Activated CD8-positive, alpha-beta T cell treated with anti-CD3 and anti-CD28 coated beads for 36 hours (primary cell): ENCODE measurements around the gene ALG12. TPM values are rescaled to one million over a fixed set of nuclear protein-coding genes. Genes with fewer than 3 reads are reported as not detected.

Experiments
- ATAC-seq: fragments of 200-7000 bp; cut with Tn5 transposase; one replicate; pipeline ENCODE4 v1.10.0; 2021; ENCODE audit warnings: mild to moderate bottlenecking, moderate library complexity
- CTCF ChIA-PET: fragments of 350-600 bp; sonication (Branson Sonifier 250); formaldehyde crosslinking; loops from one replicate; lab custom pipeline; 2021; ENCODE audit warnings: antibody characterized with exemption; lab: Charles Lee
- POLR2A ChIA-PET: fragments of 350-600 bp; sonication (Branson Sonifier 250); formaldehyde crosslinking; loops from one replicate; lab custom pipeline; 2021; ENCODE audit warnings: antibody characterized with exemption; lab: Charles Lee
- DNase-seq: peaks from one replicate; pipeline ENCODE4 v3.0.0-alpha.2; 2020
- H3K27ac Mint-ChIP-seq: one replicate; pipeline ENCODE4 v1.8.0; 2021; ENCODE audit warnings: mild to moderate bottlenecking, mixed read lengths
- H3K27me3 Mint-ChIP-seq: one replicate; pipeline ENCODE4 v1.8.0; 2021; ENCODE audit warnings: mixed read lengths
- H3K36me3 Mint-ChIP-seq: one replicate; pipeline ENCODE4 v1.8.0; 2021; ENCODE audit warnings: low read depth, mixed read lengths
- H3K4me1 Mint-ChIP-seq: one replicate; pipeline ENCODE4 v1.8.0; 2021; ENCODE audit warnings: low read depth, mixed read lengths
- H3K4me3 Mint-ChIP-seq: one replicate; pipeline ENCODE4 v1.8.0; 2021; ENCODE audit warnings: mild to moderate bottlenecking, moderate library complexity, mixed read lengths
- H3K9me3 Mint-ChIP-seq: one replicate; pipeline ENCODE4 v1.8.0; 2021; ENCODE audit warnings: mixed read lengths
- intact Hi-C: fragments of 100-400 bp; cut with micrococcal nuclease; formaldehyde crosslinking; loops from one replicate; pipeline ENCODE4 v1.10.0; 2022
- total RNA-seq, 2 experiments: library from RNA; stranded (reverse); gene quantifications; one replicate each; pipeline ENCODE4 v1.2.3, GENCODE V29; 2021
- TF ChIP-seq, protein P1 (sequence below): fragments of 200-600 bp; IDR thresholded peaks from one replicate; pipeline ENCODE4 v1.8.0; 2022; ENCODE audit warnings: antibody characterized with exemption, mild to moderate bottlenecking

The ALG12 gene
- total RNA-seq, 2 experiments from 2014 or later = 10.7 to 12.0 TPM

DNA sequence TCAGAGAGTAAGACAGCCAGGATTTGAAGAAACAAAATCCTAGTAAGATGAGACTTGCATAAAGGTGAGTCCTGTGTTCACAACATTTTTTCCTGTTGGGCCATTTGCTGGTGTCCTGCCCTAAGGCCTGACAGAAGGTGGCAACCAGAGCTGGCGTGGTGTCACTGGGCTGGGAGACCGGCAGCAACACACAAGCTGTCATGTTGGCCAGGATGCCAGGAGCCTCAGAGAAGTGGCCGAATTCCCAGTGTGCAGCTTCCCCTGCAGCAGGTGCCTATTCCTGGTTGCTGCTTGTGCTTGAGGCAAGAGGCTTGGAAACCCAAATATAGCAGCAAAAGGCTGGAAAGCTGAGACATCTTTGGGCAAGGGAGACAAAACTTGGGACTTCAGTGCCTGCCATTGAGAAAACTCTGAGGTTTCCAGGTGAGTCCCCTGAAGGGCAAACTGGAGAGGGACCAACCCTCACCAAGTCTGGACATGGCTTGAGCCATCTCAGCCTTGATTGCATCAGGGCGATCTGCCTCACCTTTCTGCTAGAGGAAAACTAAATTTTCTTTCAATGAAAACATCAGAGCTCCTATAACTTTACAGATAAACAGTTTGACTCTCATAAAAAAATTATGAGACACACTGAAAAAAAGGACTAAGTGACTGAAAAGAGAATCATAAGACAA is 25.9 kb downstream of the ALG12 start:
- Mint-ChIP-seq H3K36me3 (peaks cover 59% of the 10 kb centered on the region), H3K4me3 (no peak overlapping the region), H3K27ac (no peak overlapping the region), H3K27me3 (no peaks in the 10 kb centered on the region), H3K9me3 (no peaks in the 10 kb centered on the region), H3K4me1 (no peaks in the 10 kb centered on the region)
- DNase-seq (no peak), ATAC-seq (no peak)
- POLR2A ChIA-PET = interaction anchor here (1.4 kb wide), 1 partner anchor 13 kb away, joined by 3 read pairs; no protein-coding TSS in a partner anchor
- CTCF ChIA-PET = no interaction called here
- TF ChIP-seq, protein P1, sequence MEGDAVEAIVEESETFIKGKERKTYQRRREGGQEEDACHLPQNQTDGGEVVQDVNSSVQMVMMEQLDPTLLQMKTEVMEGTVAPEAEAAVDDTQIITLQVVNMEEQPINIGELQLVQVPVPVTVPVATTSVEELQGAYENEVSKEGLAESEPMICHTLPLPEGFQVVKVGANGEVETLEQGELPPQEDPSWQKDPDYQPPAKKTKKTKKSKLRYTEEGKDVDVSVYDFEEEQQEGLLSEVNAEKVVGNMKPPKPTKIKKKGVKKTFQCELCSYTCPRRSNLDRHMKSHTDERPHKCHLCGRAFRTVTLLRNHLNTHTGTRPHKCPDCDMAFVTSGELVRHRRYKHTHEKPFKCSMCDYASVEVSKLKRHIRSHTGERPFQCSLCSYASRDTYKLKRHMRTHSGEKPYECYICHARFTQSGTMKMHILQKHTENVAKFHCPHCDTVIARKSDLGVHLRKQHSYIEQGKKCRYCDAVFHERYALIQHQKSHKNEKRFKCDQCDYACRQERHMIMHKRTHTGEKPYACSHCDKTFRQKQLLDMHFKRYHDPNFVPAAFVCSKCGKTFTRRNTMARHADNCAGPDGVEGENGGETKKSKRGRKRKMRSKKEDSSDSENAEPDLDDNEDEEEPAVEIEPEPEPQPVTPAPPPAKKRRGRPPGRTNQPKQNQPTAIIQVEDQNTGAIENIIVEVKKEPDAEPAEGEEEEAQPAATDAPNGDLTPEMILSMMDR = no peak
- intact Hi-C loops = no loop called here

DNA sequence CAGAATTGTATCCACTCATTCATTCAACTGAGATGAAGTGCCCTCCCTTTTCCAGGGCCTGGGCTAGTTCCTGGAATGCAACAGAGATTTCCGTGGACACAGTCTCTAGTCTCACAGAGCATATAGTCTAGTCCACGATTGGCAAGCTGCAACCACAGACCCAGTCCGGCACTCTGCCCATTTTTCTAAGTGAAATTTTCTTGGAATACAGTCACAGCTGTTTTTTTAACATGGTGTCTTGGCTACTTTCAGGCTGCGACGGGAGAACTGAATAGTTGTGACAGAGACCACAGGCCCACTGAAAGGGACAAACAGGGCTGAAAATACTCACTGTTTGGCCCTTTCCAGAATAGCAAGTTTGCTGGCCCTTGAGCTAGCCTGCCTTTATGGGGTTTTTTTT is 29.2 kb downstream of the ALG12 start:
- ATAC-seq = no peak
- POLR2A ChIA-PET = no interaction called here
- Mint-ChIP-seq H3K9me3 (no peaks in the 10 kb centered on the region), H3K27ac (no peak overlapping the region), H3K27me3 (no peaks in the 10 kb centered on the region), H3K36me3 (peaks cover 77% of the 10 kb centered on the region), H3K4me3 (no peak overlapping the region), H3K4me1 (no peaks in the 10 kb centered on the region)
- TF ChIP-seq, protein P1 = no peak
- CTCF ChIA-PET = interaction anchor here (0.9 to 1.1 kb wide), 2 partner anchors 123 to 141 kb away, joined by 3 read pairs; no protein-coding TSS in a partner anchor
- intact Hi-C loops = no loop called here
- no peak for DNase-seq

DNA sequence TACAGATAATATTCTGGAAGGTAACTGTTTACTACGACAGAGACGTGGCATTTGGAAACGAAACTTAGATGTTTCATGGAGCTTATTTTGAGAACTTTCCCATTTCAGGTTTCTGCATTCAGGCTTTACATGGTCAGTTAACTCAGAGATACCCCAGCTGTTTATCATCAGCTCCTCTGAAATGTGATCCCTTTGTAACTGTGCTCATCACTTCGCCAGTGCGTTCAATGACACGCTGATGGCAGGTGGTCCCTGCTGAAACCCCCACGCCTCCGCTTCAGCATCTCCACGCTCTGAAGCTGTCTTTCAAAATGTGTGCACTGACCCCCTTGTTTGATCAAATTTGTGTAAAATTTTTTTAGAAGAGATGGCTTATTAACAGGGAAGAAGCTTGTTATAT is 30.5 kb downstream of the ALG12 start:
- no peaks in the 10 kb centered on the region for H3K27me3 Mint-ChIP-seq
- H3K36me3 Mint-ChIP-seq = peaks cover 80% of the 10 kb centered on the region
- TF ChIP-seq, protein P1 = no peak
- ATAC-seq (no peak), DNase-seq (no peak)
- no peak overlapping the region for H3K27ac Mint-ChIP-seq
- CTCF ChIA-PET = interaction anchor here (1.4 to 1.7 kb wide), 2 partner anchors 33 to 120 kb away, joined by 3 to 4 read pairs; no protein-coding TSS in a partner anchor
- peaks cover 1% of the 10 kb centered on the region for H3K4me1 Mint-ChIP-seq
- no peak overlapping the region for H3K4me3 Mint-ChIP-seq
- no peaks in the 10 kb centered on the region for H3K9me3 Mint-ChIP-seq
- intact Hi-C loops = no loop called here
- POLR2A ChIA-PET = no interaction called here

DNA sequence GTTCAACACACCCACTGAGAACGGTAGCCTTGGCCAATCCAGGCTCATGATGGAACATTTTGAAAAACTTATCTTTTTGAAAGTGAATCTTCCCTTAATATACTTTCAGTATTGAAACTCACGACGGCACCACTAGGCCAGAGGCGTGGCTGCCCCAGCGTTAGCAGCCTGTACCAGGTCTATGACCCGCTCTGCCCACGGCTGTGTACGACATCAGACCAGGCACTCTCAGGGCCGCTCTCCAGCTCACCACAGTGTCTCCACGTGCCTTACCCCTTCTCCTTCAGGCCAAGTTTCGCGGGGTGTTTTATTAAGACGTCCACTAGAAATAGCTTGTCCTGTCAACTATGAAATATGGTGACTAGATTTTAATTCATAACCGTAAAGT is 31.2 kb downstream of the ALG12 start:
- Mint-ChIP-seq H3K4me3 (no peak overlapping the region), H3K9me3 (no peaks in the 10 kb centered on the region), H3K36me3 (peaks cover 76% of the 10 kb centered on the region), H3K27ac (no peak overlapping the region), H3K4me1 (peaks cover 3% of the 10 kb centered on the region), H3K27me3 (no peaks in the 10 kb centered on the region)
- DNase-seq (no peak), ATAC-seq (no peak)
- intact Hi-C loops = no loop called here
- TF ChIP-seq, protein P1 = no peak
- ChIA-PET CTCF (interaction anchor here (1.4 to 1.7 kb wide), 2 partner anchors 32 to 120 kb away, joined by 3 to 4 read pairs; no protein-coding TSS in a partner anchor), POLR2A (no interaction called here)

DNA sequence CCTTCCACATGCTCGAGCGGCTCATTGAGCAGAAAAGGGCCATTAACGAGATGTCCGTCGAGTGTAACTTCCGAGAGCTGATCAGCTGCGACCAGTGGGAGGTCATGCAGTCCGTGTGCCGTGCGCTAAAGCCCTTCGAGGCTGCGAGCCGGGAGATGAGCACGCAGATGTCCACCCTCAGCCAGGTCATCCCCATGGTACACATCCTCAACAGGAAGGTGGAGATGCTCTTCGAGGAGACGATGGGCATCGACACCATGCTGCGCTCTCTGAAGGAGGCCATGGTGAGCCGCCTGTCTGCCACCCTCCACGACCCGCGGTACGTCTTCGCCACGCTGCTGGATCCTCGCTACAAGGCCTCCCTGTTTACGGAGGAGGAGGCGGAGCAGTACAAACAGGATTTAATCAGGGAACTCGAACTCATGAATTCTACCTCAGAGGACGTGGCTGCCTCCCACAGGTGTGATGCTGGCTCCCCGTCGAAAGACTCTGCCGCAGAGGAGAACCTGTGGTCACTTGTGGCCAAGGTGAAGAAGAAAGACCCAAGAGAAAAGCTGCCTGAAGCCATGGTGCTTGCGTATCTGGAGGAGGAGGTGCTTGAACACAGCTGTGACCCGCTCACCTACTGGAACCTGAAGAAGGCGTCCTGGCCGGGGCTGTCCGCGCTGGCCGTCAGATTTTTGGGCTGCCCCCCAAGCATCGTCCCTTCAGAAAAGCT is 31.7 kb downstream of the ALG12 start:
- peaks cover 74% of the 10 kb centered on the region for H3K36me3 Mint-ChIP-seq
- peaks cover 8% of the 10 kb centered on the region for H3K4me1 Mint-ChIP-seq
- ChIA-PET CTCF (interaction anchor here (1.4 to 1.7 kb wide), 2 partner anchors 31 to 119 kb away, joined by 3 to 4 read pairs; no protein-coding TSS in a partner anchor), POLR2A (no interaction called here)
- no peaks in the 10 kb centered on the region for H3K27me3 Mint-ChIP-seq
- ATAC-seq (no peak), DNase-seq (no peak)
- H3K27ac Mint-ChIP-seq = no peak overlapping the region
- no peak overlapping the region for H3K4me3 Mint-ChIP-seq
- TF ChIP-seq, protein P1 = no peak
- intact Hi-C loops = no loop called here
- no peaks in the 10 kb centered on the region for H3K9me3 Mint-ChIP-seq
